ENCODE measurements around the gene TRMT44.
A peak's percentile ranks its signal among the peaks of the same experiment; 100 is the strongest.
"Not testable (repeated sequence)": the region's sequence is repeated elsewhere in the genome, so short reads cannot be mapped to it uniquely, and the experiment has no call there.

TRMT44 gene

DNA sequence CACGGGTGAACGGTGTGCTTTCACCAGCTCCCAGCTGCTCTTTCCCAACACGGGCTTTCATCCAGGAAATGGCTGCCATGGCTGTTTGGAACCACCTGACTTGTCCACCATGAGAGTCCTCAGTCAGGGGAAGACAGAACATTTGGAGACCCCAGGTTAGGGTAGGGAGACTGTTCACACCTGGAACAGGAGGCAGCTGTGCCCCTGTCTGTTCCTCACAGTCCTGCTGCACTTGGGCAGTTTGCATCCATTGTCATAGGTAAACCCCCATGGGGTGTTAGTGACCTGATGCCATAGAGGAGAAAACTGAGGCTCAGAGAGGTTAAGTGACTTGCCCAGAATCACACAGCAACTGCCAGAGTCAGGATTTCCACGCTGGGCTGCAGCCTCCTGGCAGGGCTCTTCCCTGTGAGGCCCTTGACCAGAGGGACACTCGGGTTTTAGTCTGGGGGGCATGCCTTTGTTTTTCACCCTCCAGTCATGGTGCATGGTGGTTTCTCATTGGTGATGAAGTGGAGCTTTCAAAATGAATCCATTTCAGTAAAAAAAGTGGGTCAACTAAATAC, 54.5 kb downstream of the TRMT44 start:
- DNase-seq (ENCODE audit: low read depth) = no peak

DNA sequence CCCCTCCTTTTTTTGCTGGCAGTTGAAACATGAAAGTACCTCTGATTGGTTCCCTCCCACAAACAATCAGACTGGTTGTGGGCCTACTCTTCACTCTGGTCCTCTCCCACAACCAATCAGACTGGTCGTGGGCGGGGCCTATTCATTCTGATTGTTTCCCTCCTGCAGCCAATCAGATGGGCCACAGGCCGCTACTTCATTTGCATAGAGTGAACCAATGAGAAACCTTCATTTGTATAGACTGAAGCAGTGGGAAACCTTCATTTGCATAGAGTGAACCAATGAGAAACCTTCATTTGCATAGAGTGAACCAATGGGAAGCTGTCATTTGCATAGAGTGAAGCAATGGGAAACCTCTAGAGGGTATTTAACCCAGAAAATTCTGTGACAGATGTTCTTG, 55.2 kb downstream of the TRMT44 start:
- no peak for DNase-seq (ENCODE audit: low read depth)

DNA sequence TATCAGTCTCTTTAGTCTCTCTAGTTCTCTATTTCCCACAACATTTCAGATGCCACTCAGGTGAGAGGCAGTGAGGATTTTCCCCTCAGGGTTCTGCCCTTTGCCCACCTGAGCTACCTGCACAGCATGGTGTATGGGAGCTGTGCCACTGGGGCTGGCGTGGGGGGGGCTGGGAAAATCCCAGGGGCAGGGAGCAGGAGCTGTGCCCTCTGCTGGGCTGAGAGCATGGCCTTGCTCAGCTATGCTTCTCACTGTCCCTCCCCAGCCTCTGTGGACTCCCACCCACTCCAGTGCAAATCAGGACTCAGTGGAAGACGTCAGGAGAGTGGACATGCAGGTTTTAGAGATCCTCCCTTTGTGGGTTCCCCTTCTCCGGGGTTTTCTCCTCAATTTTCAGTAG, 57.2 kb downstream of the TRMT44 start:
- no peak for DNase-seq (ENCODE audit: low read depth)

DNA sequence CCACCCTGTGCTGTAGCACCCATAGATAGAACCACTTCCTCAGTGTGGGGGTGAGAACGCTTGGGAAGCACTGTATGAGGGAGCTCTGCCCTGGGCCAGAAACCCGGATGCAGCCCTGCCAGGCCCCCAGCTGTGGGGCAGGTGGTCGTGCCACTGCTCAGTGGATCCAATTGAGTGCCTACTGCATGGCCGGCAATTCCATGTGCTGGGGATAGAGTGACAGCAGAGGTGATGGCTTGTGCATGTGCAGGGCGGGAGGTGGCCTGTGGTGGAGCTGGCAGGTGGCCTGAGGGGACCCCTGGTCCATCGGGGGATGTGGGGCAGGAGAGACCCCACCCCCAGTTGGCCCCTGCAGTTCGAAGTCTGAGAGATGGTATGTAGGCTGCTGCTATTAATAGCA, 60.4 kb downstream of the TRMT44 start:
- no peak for DNase-seq (ENCODE audit: low read depth)

DNA sequence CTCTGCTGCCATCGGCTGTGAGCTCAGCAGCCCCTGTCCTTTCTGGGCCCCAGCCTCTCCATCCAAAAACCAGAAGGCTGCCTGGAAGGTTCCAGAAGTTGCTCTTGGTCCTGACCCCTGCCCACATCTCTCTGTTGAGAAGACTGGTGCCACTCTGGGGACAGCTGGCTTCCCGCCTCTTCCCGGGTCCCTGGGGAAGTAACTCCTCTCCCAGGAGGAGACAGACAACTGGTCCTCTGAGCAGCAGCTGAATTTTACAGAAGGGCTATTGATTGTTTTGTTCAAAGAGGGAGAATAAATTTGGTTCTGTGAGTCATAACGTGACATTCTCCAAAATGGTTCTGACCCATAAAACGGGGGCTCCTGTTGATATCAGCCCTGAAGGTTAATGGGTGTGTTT, 61.2 kb downstream of the TRMT44 start:
- no peak for DNase-seq (ENCODE audit: low read depth)

DNA sequence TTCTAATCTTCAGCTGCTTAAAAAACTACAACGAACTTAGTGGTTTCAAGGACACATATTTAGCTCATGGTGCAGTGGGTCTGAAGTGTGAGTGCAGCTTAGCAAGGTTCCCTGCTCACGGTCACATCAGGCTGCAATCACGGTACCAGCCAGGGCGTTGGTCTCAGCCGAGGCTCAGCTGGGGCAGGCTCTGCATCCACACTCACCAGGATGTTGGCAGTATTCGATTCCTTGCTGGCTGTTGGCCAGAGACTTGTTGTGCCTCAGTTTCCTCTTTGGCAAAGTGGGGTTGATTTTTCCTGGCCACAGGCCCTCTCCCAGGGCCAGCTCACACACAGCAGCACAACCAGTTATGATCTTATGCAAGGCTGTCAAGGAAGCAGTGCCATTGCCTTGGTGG, 61.8 kb downstream of the TRMT44 start:
- DNase-seq (ENCODE audit: low read depth) = no peak

DNA sequence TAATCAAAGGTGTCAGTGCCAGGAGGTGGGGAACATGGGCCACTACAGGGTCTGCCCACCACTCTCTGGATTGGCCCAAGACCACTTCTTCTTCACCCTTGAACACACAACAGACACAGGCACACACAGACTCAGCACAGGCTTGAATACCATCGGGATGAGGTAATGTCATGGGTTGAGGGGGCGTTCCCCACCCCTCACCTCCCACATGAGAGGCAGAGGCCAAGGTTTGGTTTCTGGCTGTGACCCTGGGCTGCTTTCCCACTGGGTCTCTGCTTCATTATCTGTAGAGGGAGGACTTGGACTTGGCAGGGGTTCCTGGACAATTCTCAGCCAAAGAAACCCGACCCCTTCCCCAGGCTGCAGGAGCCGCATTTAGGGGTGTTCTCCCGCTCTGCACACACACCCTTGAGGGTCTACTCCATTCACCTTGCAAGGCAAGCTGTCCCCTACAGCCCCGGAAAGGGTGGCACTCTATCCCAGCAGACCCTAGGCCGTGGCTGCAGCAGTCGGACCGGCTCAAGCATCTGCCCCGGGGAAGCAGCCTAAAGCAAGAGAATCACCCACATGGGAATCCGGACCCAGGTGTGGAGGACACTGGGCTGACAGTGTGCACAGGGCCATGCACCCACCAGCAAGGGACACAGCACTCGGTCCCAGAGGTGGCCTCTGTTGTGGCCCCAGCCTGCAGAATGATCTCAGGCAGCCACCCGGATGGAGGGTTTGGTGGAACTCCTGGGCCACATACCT, 62.4 kb downstream of the TRMT44 start:
- no peak for DNase-seq (ENCODE audit: low read depth)

DNA sequence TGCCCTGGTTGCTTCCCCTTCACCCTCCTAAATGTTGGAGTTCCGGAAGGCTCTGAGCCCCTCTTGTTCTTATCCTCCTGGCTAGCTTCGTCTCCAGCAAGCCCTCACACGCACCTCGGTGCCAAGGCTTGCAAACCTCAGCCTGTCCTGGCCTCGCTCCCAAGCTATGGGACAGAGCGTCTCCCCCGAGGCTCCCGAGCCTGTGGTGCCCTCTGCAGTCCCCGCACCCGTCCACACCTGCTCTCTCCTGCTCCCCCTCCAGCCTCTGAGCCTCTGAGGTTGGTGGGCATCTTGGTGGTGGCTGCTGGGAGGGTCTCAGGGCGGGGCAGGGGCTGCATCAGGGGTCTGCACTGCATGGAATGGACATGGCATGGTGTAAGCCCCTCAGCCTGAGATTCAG, 63.2 kb downstream of the TRMT44 start:
- DNase-seq (ENCODE audit: low read depth) = no peak

DNA sequence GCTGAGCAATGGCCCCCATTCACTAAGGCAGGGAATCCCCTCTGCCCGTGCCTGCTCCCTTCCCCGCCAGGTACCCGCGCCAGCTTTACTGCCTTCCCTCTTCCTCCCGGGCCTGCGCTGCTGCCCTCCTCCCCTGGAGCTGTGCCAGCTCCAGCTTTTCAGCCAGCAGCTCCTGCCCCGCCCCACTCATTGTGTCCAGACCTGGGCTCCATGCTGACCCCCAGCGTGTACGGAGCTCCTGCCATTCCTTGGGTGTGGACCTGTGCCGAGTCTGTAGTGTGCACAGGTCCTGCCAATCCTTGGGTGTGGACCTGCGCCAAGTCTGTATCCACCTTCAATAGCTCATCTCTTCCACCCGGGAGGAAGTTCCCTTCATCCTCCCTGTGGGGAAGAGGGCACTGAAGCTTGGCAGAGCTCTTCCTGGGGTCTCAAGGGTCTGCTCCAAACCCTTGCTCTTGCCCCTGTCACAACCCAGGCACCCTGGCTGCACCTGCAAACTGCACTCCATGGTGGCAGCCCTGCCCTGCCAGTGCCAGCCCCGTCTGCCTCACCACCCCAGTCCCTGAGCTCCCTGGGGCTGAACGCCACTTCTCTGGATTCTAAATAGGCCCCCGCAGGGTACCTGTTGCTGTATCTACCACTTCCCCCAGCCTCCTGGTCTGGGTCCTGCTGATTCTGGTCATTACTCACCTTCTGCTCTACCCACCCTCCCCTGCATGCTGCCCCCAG, 63.9 kb downstream of the TRMT44 start:
- DNase-seq (ENCODE audit: low read depth) = no peak

DNA sequence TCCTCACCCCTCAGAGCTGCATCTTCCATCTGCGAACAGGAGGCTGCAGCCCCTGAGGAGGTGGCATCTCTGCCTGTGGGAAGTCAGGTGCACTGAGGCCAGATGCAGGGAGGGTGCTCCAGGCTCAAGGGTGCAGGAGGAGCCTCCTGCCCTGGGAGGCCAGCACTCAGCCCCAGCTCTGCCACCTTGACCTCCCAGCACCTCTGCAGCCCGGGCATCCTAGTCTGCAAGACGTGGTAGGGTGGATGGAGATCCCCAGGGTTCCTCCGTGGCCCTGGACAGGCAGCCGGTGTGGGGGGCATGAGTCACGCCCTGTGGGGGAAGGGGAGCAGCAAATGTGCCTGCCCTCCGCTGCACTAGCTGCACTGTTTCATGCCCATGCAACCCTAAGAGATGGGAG, 64.7 kb downstream of the TRMT44 start:
- DNase-seq (ENCODE audit: low read depth) = no peak

DNA sequence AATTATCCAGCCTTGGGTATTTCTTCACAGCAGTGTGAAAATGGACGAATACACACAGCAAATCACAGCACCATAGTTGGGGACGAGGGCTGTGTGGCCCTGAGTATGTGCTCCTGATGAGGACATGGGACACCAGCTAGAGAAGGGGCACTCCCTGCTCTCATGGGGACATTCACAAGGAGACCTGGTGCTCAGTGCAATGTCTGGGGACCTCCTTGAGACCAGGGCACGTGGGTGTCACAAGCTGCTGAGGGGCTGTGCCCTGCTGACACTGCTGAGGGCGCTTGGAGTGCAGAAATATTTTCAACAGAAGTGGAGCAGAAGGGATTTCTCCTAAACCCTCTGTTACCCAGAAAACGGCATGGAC, 65.4 kb downstream of the TRMT44 start:
- DNase-seq (ENCODE audit: low read depth) = no peak

DNA sequence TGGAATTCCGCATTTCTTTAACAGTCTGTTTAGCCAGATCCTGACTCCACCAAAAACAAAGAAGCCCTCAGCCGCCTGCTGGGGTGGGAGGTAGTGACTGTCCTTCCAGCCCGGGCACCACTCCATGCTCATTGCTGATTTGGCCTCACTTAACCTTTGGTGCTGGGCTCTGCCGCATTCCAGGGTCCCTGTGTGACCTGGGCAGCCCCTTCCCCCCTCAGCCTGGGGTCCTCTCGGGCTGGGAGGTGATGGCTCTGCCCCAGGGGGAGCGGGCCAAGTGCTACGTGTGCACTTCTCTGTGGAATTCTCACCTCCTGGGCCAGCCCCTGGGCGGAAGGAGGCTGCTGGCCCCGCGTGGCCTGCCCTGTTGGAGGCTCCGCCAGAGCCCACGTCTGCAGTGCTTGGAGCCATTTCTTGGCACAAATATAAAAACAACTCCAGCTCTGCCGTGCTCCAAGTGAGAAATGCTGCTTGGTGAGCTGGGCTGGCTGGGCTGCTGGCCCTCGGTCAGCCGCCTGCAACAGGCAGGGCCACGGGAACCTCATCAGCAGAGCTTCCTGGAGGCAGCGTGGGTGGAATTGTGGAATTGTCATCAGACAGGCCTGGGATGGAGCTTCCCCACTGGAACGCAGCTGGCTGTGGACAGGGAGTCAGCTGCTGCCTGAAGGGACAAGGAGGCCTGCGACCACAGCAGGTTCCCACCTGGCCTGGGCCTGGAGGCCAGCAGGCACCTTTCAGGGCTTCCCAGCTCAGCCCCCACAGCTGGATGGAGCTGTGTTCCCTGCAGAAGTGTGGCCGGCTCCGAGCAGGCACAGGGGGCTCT, 66.0 kb downstream of the TRMT44 start:
- peak; percentile 49 for DNase-seq (ENCODE audit: low read depth)

DNA sequence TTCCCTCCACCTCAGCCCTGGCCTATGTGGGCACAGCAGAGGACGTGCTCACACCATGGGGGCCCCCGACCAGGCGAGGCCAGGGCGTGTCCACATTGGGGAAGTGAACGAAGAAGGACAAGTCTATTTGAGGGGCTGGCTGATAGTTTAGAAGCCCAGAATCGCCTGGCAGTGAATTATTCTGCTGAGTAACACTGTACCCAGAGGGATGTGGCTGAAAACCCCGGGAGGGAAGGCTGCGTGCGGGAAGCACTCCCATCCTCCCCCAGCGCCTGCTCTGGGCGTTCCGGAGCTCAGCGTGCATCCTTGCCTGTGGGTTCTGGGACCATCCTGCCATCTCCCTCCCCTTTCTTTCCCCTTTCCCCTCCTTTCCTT, 66.6 kb downstream of the TRMT44 start:
- no peak for DNase-seq (ENCODE audit: low read depth)

DNA sequence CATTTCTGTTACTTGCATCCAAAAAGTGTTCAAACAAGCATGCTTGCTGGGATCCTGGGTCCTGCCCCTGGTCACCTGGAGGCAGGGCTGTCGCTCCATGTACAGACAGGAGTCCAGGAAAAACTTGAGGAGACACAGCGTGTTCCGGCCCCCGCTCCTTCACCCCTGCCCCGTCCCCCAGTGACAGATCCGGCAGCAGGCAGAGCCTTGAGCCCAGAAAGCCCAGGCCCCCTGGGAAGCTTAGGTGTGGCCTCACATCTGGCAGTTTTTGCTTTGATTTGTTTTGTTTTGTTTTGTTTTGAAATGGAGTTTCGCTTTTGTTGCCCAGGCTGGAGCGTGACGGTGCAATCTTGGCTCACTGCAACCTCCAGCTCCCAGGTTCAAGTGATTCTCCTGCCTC, 67.0 kb downstream of the TRMT44 start:
- DNase-seq (ENCODE audit: low read depth) = no peak

DNA sequence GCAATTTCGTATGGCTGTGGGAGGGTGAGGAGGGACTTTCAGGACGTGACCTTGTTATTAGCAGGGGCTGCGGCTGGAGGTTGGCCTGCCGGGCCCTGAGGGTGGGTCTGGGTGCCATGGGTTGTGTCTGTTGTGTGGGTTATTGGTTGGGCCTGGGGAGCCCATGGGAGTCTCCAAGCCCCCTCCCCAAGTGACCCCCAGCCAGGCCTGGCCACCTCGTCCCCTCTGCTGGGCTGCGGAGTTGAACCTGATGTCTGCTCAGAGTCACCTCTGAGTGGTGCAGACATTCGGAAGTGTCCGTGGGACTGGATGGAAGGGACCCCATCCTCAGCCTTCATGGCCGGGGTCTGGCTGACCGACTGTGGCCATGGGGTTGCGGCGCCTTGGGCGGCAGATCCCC, 67.7 kb downstream of the TRMT44 start:
- no peak for DNase-seq (ENCODE audit: low read depth)

DNA sequence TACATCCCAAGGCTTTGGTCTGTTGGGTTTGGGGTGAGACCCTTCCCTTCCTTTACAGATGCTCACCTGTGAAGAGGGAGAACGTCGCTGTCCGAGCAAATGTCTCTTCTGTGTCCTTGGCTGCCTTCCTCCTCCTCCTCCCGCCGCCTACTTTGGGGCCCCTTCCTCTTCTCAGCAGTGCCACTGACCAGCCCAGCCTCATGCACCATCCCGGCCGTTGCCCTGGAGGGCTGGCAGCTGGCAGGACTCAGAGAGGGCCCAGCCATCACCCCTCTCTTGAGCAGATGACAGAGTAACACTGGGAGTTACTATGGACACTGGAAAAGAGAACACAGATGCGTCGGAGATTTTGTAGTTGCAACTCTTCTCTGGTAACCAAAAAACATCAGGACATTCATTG, 68.2 kb downstream of the TRMT44 start:
- no peak for DNase-seq (ENCODE audit: low read depth)

DNA sequence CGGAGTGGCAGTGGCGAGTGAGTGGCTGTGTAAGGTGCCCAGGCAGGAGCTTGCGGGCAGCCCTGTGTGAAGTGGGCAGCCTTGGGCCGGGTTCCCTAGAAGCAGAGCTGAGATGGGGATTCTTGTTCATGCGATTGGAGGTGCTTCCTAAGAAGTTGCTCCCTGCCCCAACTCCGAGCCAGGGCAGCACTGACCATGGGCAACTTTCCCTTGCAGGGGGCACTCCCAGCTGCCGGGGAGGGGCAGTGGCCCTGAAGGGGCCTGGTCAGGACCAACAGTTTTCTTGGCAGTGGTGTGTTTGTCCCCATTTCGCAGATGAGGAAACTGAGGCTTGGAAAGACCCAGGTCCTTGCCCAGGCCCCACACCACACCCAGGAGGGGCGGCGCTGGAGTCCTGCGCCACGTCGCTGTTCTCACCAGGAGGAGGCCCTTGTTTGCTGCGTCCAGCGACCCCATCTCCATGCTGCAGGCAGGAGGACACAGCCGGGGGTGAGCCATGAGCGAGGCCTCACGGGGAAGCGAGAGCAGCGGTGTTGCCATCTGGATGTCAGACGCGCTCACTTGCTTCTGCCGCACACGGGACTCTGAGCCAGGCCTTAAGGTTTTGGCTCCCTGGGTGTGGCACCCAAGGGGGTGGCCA, 68.9 kb downstream of the TRMT44 start:
- DNase-seq (ENCODE audit: low read depth) = no peak

DNA sequence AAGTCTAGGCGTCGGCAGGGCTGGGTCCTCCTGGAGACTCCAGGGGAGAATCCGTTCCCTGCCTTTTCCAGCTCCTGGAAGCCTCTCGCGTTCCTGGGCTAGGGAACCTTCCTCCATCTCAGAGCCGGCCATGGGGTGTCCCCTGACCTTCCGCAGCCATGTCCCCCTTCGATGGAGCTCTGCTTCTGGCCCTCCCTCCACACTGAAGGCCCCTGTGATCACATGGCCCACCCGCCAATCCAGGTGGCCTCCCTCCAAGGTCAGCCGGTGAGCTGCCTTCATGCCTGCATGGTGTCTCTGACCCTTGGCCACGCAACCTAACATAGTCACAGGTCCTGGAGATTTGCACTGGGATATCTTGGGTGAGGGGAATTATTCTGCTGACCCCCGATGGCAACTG, 69.6 kb downstream of the TRMT44 start:
- DNase-seq (ENCODE audit: low read depth) = no peak

DNA sequence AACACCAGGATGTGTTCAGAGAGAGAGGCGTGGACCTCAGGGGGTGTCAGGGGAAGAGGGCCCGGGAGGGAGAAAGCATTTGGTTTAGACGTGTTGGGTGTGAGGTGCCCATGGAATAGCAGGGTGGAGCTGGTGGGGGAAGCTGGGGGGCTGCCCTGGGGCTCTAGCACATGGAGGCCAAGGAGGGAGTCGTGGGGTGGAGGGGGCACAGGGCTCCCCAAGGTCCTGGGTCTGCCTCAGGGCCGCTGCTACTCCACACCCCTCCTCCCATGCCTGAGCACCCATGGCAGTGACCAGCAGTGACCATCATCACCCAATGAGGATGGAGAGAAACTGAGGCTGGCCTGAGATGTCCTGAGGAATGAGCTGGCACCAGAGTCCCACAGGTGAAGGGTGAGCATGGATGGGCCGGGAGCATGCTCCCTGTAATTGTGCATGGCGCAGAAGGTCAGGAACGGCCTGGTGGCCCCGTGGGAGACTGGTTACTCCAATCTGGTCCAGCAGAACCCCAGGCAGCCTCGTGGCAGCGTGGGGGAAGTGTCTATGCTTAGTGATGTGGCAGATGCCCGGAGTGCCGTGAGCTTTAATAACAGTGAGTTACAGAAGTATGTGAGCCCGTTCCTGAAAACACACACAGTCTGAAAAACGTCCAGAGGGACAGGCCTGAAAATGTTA, 70.2 kb downstream of the TRMT44 start:
- no peak for DNase-seq (ENCODE audit: low read depth)

DNA sequence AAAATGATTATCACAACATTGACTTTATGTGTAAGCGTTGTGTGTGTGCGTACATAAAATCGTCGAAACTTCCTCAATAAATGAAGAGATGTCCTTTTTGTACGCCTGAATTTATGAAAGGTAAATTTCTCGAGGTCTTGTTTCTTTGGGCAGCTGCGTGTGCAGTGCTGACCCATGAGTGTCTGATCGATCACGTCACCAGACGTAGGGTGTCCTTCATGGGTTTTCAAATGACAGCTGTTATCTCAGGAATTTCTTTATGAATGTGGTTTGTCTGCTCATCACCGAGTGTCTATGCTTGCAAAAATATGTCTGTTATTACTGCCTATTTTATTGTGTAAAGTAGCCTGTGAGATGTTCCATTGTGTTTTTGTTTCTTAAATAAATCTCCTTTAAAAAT, 71.9 kb downstream of the TRMT44 start:
- no peak for DNase-seq (ENCODE audit: low read depth)

DNA sequence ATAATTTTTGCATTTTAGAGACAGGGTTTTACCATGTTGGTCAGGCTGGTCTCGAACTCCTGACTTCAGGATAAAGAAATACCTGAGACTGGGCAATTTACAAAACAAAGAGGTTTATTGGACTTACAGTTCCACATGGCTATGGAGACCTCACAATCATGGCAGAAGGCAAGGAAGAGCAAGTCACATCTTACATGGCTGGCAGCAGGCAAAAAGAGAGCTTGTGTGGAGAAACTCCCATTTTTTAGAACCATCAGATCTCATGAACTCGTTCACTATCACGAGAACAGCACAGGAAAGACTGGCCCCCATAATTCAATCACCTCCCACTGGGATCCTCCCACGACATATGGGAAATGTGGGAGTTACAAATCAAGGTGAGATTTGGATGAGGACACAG, 72.5 kb downstream of the TRMT44 start:
- DNase-seq (ENCODE audit: low read depth) = not testable (repeated sequence)

DNA sequence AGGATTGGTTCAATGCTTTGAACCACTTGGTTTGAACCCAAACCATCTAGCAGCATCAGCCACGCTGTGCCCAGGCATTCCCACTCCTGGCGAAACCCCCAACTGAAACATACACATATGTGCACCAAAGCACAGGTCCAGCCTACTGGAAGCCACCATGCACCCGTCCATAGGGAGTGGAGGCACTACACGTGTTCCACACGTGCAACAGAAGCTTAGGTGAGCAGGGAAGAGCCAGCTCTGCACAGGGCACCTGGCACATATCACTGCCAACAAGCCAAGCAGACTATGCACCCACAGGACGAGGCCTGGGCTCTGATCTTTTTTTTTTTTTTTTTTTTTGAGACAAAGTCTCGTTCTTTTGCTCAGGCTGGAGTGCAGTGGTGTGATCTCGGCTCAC, 73.4 kb downstream of the TRMT44 start:
- no peak for DNase-seq (ENCODE audit: low read depth)

Measured in stromal cell of bone marrow (primary cell).